Measurements from ENCODE around the gene SMARCC1.

DNA sequence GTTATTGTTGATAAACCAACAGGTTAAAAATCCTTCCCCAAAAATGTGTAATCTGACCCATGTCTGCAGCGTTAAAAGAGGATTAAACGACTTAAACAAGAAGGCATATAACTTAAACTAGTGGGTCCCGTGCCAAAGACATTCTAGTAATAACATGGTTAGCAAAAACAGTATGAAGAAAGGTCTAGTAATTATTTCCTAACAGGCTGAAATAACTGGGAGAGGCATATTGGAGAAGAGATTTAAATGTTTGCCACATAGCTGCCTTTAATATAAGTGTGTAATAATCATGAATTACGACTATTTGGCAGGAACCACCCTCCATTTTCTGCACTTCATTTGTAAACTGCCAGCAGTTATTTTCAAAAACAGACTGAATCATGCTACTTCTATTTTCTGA is 135.3 kb downstream of the SMARCC1 start:
- TF ChIP-seq, protein P1, sequence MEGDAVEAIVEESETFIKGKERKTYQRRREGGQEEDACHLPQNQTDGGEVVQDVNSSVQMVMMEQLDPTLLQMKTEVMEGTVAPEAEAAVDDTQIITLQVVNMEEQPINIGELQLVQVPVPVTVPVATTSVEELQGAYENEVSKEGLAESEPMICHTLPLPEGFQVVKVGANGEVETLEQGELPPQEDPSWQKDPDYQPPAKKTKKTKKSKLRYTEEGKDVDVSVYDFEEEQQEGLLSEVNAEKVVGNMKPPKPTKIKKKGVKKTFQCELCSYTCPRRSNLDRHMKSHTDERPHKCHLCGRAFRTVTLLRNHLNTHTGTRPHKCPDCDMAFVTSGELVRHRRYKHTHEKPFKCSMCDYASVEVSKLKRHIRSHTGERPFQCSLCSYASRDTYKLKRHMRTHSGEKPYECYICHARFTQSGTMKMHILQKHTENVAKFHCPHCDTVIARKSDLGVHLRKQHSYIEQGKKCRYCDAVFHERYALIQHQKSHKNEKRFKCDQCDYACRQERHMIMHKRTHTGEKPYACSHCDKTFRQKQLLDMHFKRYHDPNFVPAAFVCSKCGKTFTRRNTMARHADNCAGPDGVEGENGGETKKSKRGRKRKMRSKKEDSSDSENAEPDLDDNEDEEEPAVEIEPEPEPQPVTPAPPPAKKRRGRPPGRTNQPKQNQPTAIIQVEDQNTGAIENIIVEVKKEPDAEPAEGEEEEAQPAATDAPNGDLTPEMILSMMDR (IDR thresholded peaks at IDR 0.05 in 8 of 11, conservative IDR thresholded peaks at IDR 0.05 in 3 of 11), result no peak
- TF ChIP-seq POLR2A (IDR thresholded peaks at IDR 0.05), result no peak

Measured in spleen (tissue), 7 donors.